HG02938 (cell line): ENCODE measurements around the gene SASH1.
"Not testable (repeated sequence)": the region's sequence is repeated elsewhere in the genome, so short reads cannot be mapped to it uniquely, and the experiment has no call there.

ENCODE experiments used
- ATAC-seq: cut with Tn5 transposase; IDR thresholded peaks from one replicate; pipeline ENCODE4 v1.9.1; 2021; ENCODE audit warnings: mild to moderate bottlenecking, moderate library complexity; ENCODE audit not compliant: unreplicated experiment

Gene SASH1

GRCh38 chr6:148364056-148364824 is 21.6 kb downstream of the SASH1 start:
- ATAC-seq, result no peak

DNA sequence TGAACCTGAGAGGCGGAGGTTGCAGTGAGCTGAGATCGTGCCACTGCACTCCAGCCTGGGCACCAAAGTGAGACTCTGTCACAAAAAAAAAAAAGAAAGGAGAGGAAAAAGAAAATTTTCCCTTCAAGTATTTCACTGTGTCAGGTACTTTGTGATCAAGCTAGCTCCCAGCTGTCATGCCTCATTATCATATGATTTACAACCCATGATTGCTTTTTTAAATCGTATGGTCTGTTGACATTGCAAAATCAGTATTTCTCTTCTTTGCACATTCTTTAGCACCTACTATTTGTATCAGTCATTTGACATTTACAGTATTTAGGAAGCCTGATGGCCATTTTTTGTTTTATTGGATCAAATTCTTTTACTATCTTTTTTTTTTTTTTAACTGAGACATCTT is 22.4 kb downstream of the SASH1 start:
- ATAC-seq, result no peak

DNA sequence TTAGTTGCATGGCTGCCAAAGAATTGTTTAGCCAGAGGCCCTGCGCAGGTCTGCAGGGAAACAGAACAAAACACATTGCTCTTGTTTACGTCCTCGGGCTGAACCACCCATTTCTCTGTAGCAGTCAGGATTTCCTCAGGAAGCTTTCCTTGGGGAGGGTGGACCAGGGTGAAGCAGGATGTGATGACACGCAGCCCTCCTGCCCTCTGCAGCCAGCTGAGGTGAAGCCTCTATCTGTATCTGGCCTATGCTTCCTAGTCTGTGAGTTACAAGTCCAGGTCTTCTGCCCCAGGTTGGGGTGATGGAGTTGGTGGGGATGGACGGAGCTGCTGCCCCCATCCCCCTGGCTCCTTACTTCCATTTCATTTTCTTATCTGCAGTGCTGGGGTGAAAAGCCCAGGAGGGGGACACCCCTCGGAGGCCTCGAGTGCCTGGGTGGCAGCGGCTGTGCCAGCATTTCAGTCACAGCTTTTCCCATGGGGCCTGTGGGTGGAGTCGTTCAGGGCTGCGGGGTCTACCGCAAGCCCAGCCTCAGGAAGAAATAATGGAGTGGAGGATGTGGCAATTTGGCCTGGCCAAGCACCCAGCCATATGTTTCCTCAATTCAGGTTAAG is 24.9 kb downstream of the SASH1 start:
- ATAC-seq, result no peak

DNA sequence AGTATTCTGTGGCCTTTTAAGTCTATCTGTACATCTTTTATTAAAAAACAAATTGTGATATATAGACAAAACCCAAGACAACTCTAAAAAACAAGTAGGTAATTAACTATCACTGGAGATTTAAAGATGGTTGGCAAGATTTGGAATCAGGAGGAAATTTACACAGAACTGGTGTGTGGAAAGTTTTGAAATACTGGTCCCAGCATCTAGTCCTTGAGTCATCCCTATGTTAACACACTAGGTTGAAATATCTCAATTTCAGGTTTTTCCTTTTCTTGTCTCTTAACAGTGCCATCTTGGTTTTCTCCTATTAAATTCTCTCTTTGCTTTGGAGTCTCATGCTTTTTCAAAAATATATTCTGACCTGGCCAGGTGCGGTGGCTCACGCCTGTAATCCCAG is 27.5 kb downstream of the SASH1 start:
- no peak for ATAC-seq

- no peak for ATAC-seq
Observed at GRCh38 chr6:148374040-148374774, 31.6 kb downstream of the SASH1 start.

DNA sequence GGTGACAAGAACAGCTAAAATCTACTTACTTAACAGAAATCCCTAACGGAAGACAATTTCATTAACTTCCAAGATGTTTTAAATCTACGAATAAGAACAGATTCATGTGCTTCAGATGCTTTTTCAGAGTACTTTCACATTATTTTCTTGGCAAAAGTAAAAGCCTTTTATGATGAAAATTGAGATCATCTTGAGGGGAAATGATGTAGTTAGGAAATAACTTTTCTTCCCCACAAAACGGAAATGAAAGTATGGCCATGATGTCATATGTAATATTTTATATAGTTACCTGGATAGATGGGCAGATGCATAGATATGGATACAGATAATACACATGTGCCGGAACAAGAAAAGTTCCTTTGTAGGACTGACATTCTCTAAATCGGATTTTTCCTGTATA is 32.8 kb downstream of the SASH1 start:
- ATAC-seq, result no peak

DNA sequence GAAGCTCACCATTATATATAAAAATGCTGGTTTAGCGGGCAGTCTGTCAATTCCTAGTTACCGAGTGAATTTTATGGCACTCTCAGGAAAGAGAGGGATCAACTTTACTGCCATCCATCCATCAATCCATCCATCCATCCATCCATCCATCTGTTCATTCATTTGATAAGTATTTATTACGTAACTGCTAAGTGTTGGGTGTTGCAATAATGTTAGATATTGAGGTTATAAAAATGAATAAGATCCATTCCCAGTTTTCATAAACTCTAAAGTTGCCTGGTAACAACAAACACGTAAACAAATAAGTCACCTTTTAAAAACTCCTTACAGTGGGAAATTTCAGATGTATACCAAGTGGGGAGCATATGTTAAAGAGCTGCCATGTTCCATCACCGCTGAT is 36.8 kb downstream of the SASH1 start:
- no peak for ATAC-seq

GRCh38 chr6:148379966-148380713 is 37.5 kb downstream of the SASH1 start:
- no peak for ATAC-seq

DNA sequence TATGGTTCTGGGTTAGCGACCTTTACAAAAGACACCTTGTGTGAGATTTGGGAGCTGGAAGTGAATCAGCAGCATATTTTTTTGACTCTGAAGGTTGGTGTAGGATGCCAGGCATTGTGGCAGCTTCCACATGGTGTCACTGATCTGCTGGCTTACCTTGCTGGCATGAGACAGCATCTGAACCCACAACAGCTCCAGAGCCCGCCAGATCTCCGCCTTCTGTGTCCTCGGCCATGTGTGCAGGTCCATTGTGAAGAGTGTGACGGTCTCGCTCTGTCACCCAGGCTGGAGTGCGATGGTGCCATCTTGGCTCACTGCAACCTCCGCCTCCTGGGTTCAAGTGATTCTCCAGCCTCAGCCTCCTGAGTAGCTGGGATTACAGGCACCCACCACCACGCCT is 39.4 kb downstream of the SASH1 start:
- ATAC-seq, result not testable (repeated sequence)

DNA sequence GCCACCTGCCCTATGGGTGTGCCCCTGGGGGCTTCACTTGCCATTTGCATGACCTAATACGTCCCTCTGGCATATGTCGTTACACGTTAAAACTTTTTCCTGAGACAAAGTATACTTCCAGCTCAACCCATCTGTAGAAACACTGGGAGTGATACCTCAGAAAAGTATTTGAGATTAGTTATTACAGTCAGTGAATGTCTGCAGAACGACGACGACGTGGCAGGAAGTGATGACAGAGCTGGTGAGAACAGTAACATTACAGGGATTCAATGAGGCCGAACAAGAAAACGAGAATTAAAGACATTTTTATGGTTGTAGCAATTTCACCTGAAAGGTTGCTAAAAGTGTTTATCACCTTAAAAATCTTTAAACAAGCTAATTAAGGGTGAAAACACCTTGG is 40.2 kb downstream of the SASH1 start:
- no peak for ATAC-seq

DNA sequence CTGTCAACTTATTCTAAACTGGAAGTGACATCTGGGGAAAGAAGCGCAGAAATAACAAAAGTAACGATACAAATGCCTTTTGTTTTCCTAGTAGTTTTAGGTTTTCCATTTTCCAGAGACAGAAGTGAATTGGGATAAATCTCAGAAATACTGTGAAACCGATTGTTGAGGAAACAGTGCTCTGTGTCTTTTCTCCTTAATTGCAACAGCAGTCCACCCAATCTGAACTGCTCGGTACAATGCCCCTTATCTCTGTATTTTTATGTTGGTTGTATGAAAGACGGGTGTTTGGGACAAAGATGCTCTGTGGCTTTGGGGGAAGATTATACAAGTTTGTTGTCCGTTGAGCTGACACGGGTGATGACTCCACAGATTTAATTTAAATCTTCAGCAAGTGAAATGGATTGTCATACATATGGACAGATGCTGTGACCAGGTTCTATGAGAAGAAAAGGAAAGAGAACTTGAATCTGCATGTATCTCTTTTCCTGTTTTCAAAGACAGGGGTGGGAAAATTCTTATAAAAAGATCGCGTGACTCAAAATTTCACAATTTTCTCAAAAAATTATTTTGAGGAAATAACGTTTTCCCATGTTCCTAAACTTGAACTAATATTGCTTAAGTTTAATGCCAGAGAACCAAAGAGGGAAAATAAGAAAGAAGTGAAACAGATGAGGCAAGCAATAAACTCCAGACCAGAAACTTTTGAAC is 41.2 kb downstream of the SASH1 start:
- no peak for ATAC-seq

DNA sequence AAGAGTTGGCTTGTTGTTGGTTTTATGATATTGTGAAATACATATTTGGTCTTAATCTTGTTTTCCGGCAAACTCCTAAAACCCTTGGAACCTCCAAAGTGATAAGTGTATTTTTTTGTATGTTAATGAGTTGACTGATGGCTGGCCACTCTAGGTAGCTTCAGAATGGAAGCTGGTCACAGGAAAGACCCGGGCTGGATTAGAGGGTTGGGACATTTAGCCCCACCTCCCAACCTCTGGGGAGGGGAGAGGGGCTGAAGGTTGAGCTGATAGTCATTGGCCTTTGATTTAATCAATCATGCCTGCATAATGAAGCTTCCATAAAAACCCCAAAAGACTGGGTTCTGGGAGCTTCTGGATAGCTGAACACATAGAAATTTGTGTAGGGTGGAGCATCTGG is 42.7 kb downstream of the SASH1 start:
- ATAC-seq, result no peak

DNA sequence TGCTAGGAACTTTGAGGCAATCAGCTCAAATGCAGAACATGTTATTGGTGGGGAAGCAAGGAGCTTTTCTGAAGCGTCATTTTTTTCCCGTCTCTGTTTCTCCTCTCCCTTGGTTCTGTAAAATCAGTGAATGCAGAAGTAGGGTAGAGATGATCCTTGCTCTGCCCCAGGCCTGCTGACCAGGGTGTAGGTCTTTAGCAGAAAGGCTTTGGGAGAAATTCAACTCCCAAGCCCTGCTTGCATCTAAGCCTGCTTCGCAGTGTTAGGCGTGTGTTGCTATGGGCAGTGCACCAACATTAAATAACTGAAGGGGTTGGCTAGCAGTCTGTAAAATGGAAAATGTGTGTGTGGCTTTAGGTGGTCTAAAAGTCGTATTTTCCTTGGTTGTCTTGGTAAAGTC is 45.9 kb downstream of the SASH1 start:
- ATAC-seq, result no peak

DNA sequence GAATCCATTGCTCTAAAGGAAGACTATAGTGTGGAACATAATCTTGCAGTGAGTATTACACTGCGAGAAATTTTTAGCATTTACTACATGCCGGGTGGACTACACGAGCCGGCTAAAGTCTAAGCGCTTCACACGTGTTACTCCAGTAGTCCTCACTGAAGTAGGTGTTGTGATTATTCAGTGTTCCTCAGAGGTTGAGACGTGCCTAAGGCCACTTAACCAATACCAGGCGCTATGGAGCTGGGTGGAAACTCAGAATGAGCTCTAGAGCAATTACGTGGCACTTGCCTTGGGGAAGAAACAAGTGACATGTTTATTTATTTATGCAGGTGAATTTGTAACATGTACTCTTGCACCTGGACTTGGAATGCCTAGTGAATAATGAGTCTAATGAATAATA is 46.4 kb downstream of the SASH1 start:
- no peak for ATAC-seq

GRCh38 chr6:148389917-148390316 is 47.3 kb downstream of the SASH1 start:
- no peak for ATAC-seq

- not testable (repeated sequence) for ATAC-seq
Observed at GRCh38 chr6:148392127-148392526, 49.5 kb downstream of the SASH1 start.

DNA sequence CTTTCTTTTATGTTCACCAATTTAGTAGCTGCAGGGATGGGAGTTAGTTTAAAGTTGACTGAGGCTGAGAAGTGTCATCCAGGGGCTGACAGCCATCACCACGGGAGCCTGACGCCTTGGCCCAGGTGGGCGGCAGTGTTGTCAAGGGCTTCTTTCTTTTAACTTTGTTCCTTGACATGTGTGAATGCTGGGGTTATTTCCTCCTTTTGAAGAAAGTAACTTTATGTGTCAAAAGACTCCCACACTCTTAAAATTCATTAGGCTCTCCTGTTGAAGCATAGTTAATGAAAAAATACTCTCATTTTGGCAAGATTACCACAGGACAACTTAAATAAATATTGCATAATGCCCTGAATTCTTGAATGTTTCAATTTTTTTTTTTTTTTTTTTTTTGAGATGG is 50.0 kb downstream of the SASH1 start:
- ATAC-seq, result no peak

- ATAC-seq, result no peak
Observed at GRCh38 chr6:148395583-148396101, 53.0 kb downstream of the SASH1 start.

- ATAC-seq, result no peak
Observed at GRCh38 chr6:148396411-148396810, 53.8 kb downstream of the SASH1 start.

DNA sequence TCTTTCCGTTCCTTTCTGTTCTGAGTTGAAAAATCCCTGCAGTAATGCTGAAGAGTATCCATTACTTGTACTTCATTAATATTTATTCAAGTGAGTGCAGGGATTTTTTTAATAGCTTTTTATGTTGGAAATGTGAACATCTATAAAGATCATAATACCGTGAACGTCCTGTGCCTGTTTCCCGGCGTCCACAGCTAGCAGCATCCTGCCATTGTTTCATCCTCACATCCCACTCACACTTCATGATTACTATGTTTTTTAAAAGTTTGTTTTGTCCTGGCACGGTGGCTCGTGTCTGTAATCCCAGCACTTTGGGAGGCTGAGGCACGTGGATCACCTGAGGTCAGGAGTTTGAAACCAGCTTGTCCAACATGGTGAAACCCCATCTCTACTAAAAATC is 54.3 kb downstream of the SASH1 start:
- no peak for ATAC-seq

DNA sequence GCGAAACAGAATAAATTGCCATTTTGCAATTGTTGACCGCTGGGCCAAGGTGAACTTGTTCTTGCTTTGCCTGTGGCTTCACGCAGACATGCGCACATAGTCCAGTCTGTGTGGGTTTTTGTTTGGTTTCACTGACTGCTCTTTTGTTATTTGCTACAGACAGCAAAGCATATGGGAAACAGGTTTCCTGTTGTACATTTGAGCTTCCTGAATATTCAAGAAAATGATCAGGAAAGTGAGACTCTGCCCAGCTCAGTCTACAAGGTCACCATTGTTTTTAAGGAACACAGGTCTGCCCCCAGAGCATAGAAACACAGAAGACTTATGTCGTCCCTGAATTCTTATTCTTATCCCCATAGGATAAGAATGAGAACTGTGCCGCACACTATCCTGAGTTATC is 55.6 kb downstream of the SASH1 start:
- ATAC-seq, result no peak
